Measurements from ENCODE around the gene SLC35F4. TPM values are rescaled to one million over a fixed set of nuclear protein-coding genes. Genes with fewer than 3 reads are reported as not detected.

The SLC35F4 gene
- total and polyA plus RNA-seq, 2 of the 8 experiments (the other 6 are each of a cell fraction or from before 2014, with no cell fraction given), result not detected

GRCh38 chr14:57576498-57576897 lies 289.4 kb downstream of the SLC35F4 start:
- no peaks in the 10 kb centered on the region for H3K79me2 ChIP-seq (ENCODE audit: control insufficient read depth in 1 of 2, insufficient read depth in 2 of 2, low read length in 2 of 2)
- H4K5ac ChIP-seq (ENCODE audit: insufficient read length, low read depth, low read length), result no peak overlapping the region
- DNase-seq (ENCODE audit: low read depth in 1 of 2, low spot score in 2 of 2), result no peak
- H2BK20ac ChIP-seq (ENCODE audit: low read length), result no peak overlapping the region
- no peak overlapping the region for H2AK5ac ChIP-seq (ENCODE audit: low read depth, low read length)
- H3K36me3 ChIP-seq (ENCODE audit: control insufficient read depth in 2 of 4, insufficient read depth in 4 of 4, low read length in 3 of 4), result no peaks in the 10 kb centered on the region
- H2BK12ac ChIP-seq (ENCODE audit: low read depth, low read length), result no peak overlapping the region
- no peak overlapping the region for H3K56ac ChIP-seq (replicated peaks; ENCODE audit: insufficient read length, low read depth, low read length)
- no peak overlapping the region for H2BK120ac ChIP-seq (replicated peaks; ENCODE audit: low read depth, low read length)
- TF ChIP-seq JUND (IDR thresholded peaks at IDR 0.05; ENCODE audit: low read length), result no peak
- TF ChIP-seq KDM5A (IDR thresholded peaks at IDR 0.05; ENCODE audit: low read length), result no peak
- no peak for TF ChIP-seq SRF (IDR thresholded peaks at IDR 0.05; ENCODE audit: low read depth, low read length)
- TF ChIP-seq ASH2L (IDR thresholded peaks at IDR 0.05; ENCODE audit: low read length), result no peak
- no peak for TF ChIP-seq TBP (IDR thresholded peaks at IDR 0.05; ENCODE audit: low read depth, low read length)
- TF ChIP-seq POLR2A (IDR thresholded peaks at IDR 0.05; ENCODE audit: control extremely low read depth in 1 of 2, low read depth in 2 of 2, low read length in 2 of 2), result no peak
- no peak for TF ChIP-seq NANOG (IDR thresholded peaks at IDR 0.05; ENCODE audit: insufficient read depth, low read depth, low read length, poor library complexity, severe bottlenecking)
- no peak for TF ChIP-seq USF2 (IDR thresholded peaks at IDR 0.05; ENCODE audit: low read length)
- TF ChIP-seq ATF3 (IDR thresholded peaks at IDR 0.05; ENCODE audit: insufficient read depth, low read depth, low read length), result no peak
- no peak for TF ChIP-seq CTBP2 (IDR thresholded peaks at IDR 0.05; ENCODE audit: borderline replicate concordance, insufficient read depth, insufficient read length, low read length)
- no peak for TF ChIP-seq SIX5 (IDR thresholded peaks at IDR 0.05; ENCODE audit: low read depth, low read length)
- no peak for TF ChIP-seq CHD1 (IDR thresholded peaks at IDR 0.05; ENCODE audit: low read depth, low read length)
- H4K8ac ChIP-seq (ENCODE audit: extremely low read depth, insufficient read depth, low read length), result no peak overlapping the region
- peaks cover 0 to 4% (median 1%) of the 10 kb centered on the region in 4 experiments; a peak in 2 of 7 replicates for H3K4me1 ChIP-seq (replicated peaks in 1 of 4; ENCODE audit: control insufficient read depth in 3 of 4, insufficient read depth in 4 of 4, low read length in 3 of 4)
- H3K9me3 ChIP-seq (ENCODE audit: insufficient read depth in 2 of 2, low read depth in 1 of 2, low read length in 1 of 2), result no peaks in the 10 kb centered on the region
- no peak overlapping the region for H4K91ac ChIP-seq (replicated peaks; ENCODE audit: insufficient read length, low read length)
- H3K27me3 ChIP-seq (replicated peaks in 1 of 4; ENCODE audit: control insufficient read depth in 3 of 4, extremely low read depth in 1 of 4, insufficient read depth in 3 of 4, low read length in 3 of 4), result peaks cover 0 to 2% (median 0%) of the 10 kb centered on the region in 4 experiments; a peak in 1 of 7 replicates
- no peaks in the 10 kb centered on the region for H4K20me1 ChIP-seq (replicated peaks in 1 of 2; ENCODE audit: control insufficient read depth in 1 of 2, insufficient read depth in 2 of 2, low read length in 2 of 2)
- no peak overlapping the region for H3K23ac ChIP-seq (ENCODE audit: insufficient read length)
- H3K27ac ChIP-seq (ENCODE audit: low read depth, low read length), result no peak overlapping the region
- POLR2A ChIA-PET (ENCODE audit: partially characterized antibody), result no interaction called here
- H2BK15ac ChIP-seq (ENCODE audit: low read length), result no peak overlapping the region
- H3K4ac ChIP-seq (replicated peaks; ENCODE audit: insufficient read length, low read depth, low read length), result no peak overlapping the region
- CTCF ChIA-PET (ENCODE audit: partially characterized antibody), result interaction anchor here (1.1 to 1.6 kb wide), 3 partner anchors 21 to 89 kb away, joined by 3 to 5 read pairs (median 4); no protein-coding TSS in a partner anchor
- no peaks in the 10 kb centered on the region for H3K79me1 ChIP-seq (ENCODE audit: low read depth, low read length)
- no peak for FAIRE-seq
- H3K9ac ChIP-seq (replicated peaks in 1 of 4; ENCODE audit: extremely low read depth in 1 of 4, low read depth in 3 of 4, low read length in 3 of 4), result no peak overlapping the region
- no peak overlapping the region for H3K4me3 ChIP-seq (ENCODE audit: extremely low read depth in 1 of 4, insufficient read depth in 2 of 4, low read depth in 3 of 4, low read length in 4 of 4)
- H3K18ac ChIP-seq (ENCODE audit: extremely low read depth, low read length), result no peak overlapping the region
- H3K23me2 ChIP-seq (ENCODE audit: low read depth, low read length), result no peaks in the 10 kb centered on the region
- H2BK5ac ChIP-seq (ENCODE audit: low read depth, low read length), result no peak overlapping the region
- no peak overlapping the region for H2AFZ ChIP-seq (ENCODE audit: low read length)
- no peak overlapping the region for H3K14ac ChIP-seq (ENCODE audit: insufficient read length)
- H3K4me2 ChIP-seq (ENCODE audit: insufficient read depth in 1 of 2, low read depth in 2 of 2, low read length in 2 of 2), result no peak overlapping the region
- 86% methylated on average over 1 of the region's 1 CpG; no CpG with 5 or more reads in 1 of the 2 experiments for WGBS, 2 experiments (ENCODE audit: extremely low coverage in 1 of 2, insufficient coverage in 1 of 2, insufficient read length in 1 of 2, insufficient replicate concordance in 2 of 2, low coverage in 1 of 2, low lambda C conversion rate in 2 of 2, missing lambda C conversion rate in 1 of 2)
